ENCODE data around the gene CEP55. TPM values are rescaled to one million over a fixed set of nuclear protein-coding genes. Genes with fewer than 3 reads are reported as not detected.

Gene CEP55
- total RNA-seq, 2 experiments from 2014 or later = 0.16 to 0.17 TPM

DNA sequence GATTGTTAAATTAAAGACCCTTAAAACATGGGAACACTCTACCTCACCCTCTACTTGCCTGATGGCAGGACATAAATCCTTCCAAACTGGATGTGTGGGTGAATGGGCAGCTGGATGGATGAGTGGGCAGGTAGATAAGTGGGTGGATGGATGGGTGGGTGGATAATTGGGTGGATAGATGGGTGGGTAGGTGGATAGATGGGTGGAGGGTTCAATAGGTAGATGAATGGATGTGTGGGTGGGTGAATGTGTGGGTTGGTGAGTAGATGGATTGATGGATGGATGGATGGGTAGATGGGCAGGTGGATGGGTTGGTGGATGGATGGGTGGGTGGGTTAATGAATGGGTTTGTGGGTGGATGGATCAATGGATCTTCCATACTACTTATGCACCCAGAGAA is 51.1 kb downstream of the CEP55 start:
- POLR2A ChIA-PET = no interaction called here
- DNase-seq (no peak), ATAC-seq (ENCODE audit: poor library complexity) (no peak)
- CTCF ChIA-PET = no interaction called here
- Histone ChIP-seq H3K4me1 (ENCODE audit: insufficient read depth, low read length) (no peaks in the 10 kb centered on the region), H3K27ac (ENCODE audit: low read depth in 1 of 2, low read length in 2 of 2) (no peak overlapping the region), H3K27me3 (ENCODE audit: control insufficient read depth in 1 of 2, insufficient read depth in 2 of 2, low read length in 2 of 2) (peaks cover 0 to 2% of the 10 kb centered on the region in 2 experiments), H3K4me3 (ENCODE audit: low read length) (no peak overlapping the region), H3K36me3 (ENCODE audit: insufficient read depth, low read length) (no peaks in the 10 kb centered on the region), H3K9me3 (ENCODE audit: control insufficient read depth in 1 of 2, insufficient read depth in 1 of 2, low read length in 2 of 2) (no peaks in the 10 kb centered on the region)
- no peak overlapping the region for H3K4me3 Mint-ChIP-seq
- no peaks in the 10 kb centered on the region for H3K36me3 Mint-ChIP-seq (ENCODE audit: low read depth)
- H3K4me1 Mint-ChIP-seq (ENCODE audit: low read depth) = no peaks in the 10 kb centered on the region
- H3K27me3 Mint-ChIP-seq = no peaks in the 10 kb centered on the region
- TF ChIP-seq, protein P1, sequence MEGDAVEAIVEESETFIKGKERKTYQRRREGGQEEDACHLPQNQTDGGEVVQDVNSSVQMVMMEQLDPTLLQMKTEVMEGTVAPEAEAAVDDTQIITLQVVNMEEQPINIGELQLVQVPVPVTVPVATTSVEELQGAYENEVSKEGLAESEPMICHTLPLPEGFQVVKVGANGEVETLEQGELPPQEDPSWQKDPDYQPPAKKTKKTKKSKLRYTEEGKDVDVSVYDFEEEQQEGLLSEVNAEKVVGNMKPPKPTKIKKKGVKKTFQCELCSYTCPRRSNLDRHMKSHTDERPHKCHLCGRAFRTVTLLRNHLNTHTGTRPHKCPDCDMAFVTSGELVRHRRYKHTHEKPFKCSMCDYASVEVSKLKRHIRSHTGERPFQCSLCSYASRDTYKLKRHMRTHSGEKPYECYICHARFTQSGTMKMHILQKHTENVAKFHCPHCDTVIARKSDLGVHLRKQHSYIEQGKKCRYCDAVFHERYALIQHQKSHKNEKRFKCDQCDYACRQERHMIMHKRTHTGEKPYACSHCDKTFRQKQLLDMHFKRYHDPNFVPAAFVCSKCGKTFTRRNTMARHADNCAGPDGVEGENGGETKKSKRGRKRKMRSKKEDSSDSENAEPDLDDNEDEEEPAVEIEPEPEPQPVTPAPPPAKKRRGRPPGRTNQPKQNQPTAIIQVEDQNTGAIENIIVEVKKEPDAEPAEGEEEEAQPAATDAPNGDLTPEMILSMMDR (IDR thresholded peaks at IDR 0.05) = no peak
- no peak overlapping the region for H3K27ac Mint-ChIP-seq
- H3K9me3 Mint-ChIP-seq = no peaks in the 10 kb centered on the region
- intact Hi-C loops (cut with DNase I, micrococcal nuclease) = no loop called here

DNA sequence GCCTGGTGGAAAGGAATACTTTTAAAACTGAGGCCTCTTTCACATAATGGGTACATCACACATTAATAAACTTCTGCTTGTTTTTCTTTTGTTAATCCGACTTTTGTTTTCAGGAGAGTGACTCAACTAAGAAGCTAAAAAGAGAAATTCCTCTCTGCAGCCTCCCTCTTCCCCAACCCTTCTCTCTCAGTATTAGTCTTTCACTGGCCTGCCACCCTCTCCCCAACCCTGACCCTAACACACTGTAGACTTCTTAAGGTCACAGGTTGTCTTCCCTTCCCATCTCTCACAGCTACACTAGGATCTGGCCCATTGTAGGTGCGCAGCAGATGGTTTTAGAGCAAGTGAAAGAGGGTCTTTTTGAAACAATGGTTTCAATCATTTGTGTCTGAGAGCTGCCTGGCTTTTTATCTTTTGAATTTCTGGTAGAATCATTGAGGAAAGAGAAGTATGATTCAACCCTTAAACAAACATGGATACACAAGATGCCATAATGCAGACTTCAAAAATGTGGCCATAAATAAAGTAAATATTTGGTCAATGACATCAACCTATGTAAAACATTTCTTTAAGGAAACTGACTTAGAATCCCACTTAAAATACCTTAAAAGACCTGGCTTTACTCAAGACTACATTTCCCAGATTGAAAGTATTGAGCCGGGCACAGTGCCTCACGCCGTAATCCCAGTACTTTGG is 52.1 kb downstream of the CEP55 start:
- ChIA-PET CTCF (no interaction called here), POLR2A (no interaction called here)
- TF ChIP-seq, protein P1 (IDR thresholded peaks at IDR 0.05) = no peak
- H3K9me3 Mint-ChIP-seq = no peaks in the 10 kb centered on the region
- Histone ChIP-seq H3K27ac (ENCODE audit: low read depth in 1 of 2, low read length in 2 of 2) (no peak overlapping the region), H3K36me3 (ENCODE audit: insufficient read depth, low read length) (no peaks in the 10 kb centered on the region), H3K4me1 (ENCODE audit: insufficient read depth, low read length) (no peaks in the 10 kb centered on the region), H3K27me3 (ENCODE audit: control insufficient read depth in 1 of 2, insufficient read depth in 2 of 2, low read length in 2 of 2) (peaks cover 0 to 2% of the 10 kb centered on the region in 2 experiments), H3K4me3 (ENCODE audit: low read length) (no peak overlapping the region), H3K9me3 (ENCODE audit: control insufficient read depth in 1 of 2, insufficient read depth in 1 of 2, low read length in 2 of 2) (no peaks in the 10 kb centered on the region)
- H3K36me3 Mint-ChIP-seq (ENCODE audit: low read depth) = no peaks in the 10 kb centered on the region
- H3K4me1 Mint-ChIP-seq (ENCODE audit: low read depth) = no peaks in the 10 kb centered on the region
- intact Hi-C loops (cut with DNase I, micrococcal nuclease) = no loop called here
- no peak overlapping the region for H3K4me3 Mint-ChIP-seq
- H3K27me3 Mint-ChIP-seq = peaks cover under 1% of the 10 kb centered on the region
- ATAC-seq (ENCODE audit: poor library complexity) = no peak
- no peak for DNase-seq
- no peak overlapping the region for H3K27ac Mint-ChIP-seq

DNA sequence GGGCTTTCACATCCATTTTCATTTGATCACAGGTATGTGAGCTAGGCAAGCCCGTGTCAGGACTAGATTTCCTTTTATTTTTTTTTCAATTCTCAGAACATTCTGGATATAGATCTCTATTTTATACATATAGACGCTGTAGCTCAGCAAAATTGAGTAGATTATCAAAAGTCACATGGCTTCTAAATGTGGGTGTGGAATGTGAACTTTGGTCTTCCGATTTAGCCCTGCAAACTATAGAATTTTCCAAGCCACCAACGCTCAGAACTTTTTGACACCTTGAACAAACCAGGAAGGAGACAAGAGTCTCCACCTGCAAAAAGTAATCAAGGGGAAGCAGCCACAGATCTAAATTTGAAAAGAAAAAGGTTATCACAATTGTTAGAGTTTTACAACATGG is 54.2 kb downstream of the CEP55 start:
- TF ChIP-seq, protein P1 (IDR thresholded peaks at IDR 0.05) = no peak
- no peak overlapping the region for H3K27ac Mint-ChIP-seq
- POLR2A ChIA-PET = no interaction called here
- DNase-seq = no peak
- Histone ChIP-seq H3K4me3 (ENCODE audit: low read length) (no peak overlapping the region), H3K9me3 (ENCODE audit: control insufficient read depth in 1 of 2, insufficient read depth in 1 of 2, low read length in 2 of 2) (no peaks in the 10 kb centered on the region), H3K27ac (ENCODE audit: low read depth in 1 of 2, low read length in 2 of 2) (no peak overlapping the region), H3K27me3 (ENCODE audit: control insufficient read depth in 1 of 2, insufficient read depth in 2 of 2, low read length in 2 of 2) (peaks cover 0 to 8% of the 10 kb centered on the region in 2 experiments), H3K36me3 (ENCODE audit: insufficient read depth, low read length) (no peaks in the 10 kb centered on the region), H3K4me1 (ENCODE audit: insufficient read depth, low read length) (no peaks in the 10 kb centered on the region)
- intact Hi-C loops (cut with DNase I, micrococcal nuclease) = loop anchor here in 1 of 2 experiments (5.0 kb wide), 1 partner anchor 312 kb away; no protein-coding TSS in a partner anchor
- no peaks in the 10 kb centered on the region for H3K36me3 Mint-ChIP-seq (ENCODE audit: low read depth)
- H3K4me3 Mint-ChIP-seq = no peak overlapping the region
- no peak for ATAC-seq (ENCODE audit: poor library complexity)
- H3K4me1 Mint-ChIP-seq (ENCODE audit: low read depth) = no peaks in the 10 kb centered on the region
- CTCF ChIA-PET = no interaction called here
- H3K27me3 Mint-ChIP-seq = peaks cover 14% of the 10 kb centered on the region
- no peaks in the 10 kb centered on the region for H3K9me3 Mint-ChIP-seq
